GM19023 (cell line): ENCODE data around the gene SH3D21.

Experiments
- ATAC-seq: cut with Tn5 transposase; IDR thresholded peaks from one replicate; pipeline ENCODE4 v1.9.1; 2021; ENCODE audit warnings: mild to moderate bottlenecking, moderate library complexity; ENCODE audit not compliant: unreplicated experiment

SH3D21 gene

GRCh38 chr1:36306210-36306901 lies at the start of gene SH3D21:
TSS of gene SH3D21 (plus strand) at chr1:36306368. CDS start at chr1:36306421, 53 bp downstream.
- ATAC-seq, result peak; percentile 35

- ATAC-seq, result no peak
These were observed 49.4 kb upstream of the SH3D21 start for GRCh38 chr1:36256558-36257374.

- no peak for ATAC-seq
These were observed 48.8 kb upstream of the SH3D21 start for GRCh38 chr1:36257375-36257767.

- ATAC-seq, result no peak
These were observed 47.2 kb upstream of the SH3D21 start for GRCh38 chr1:36258960-36259344.

GRCh38 chr1:36268981-36269380 lies 37.2 kb upstream of the SH3D21 start:
- ATAC-seq, result no peak

GRCh38 chr1:36269408-36269838 lies 36.7 kb upstream of the SH3D21 start:
- no peak for ATAC-seq

- ATAC-seq, result no peak
These were observed 33.1 kb upstream of the SH3D21 start for GRCh38 chr1:36273024-36273423.

GRCh38 chr1:36274201-36274600 lies 32.0 kb upstream of the SH3D21 start:
- no peak for ATAC-seq

GRCh38 chr1:36276688-36277087 lies 29.5 kb upstream of the SH3D21 start:
- no peak for ATAC-seq

- ATAC-seq, result no peak
These were observed 26.9 kb upstream of the SH3D21 start for GRCh38 chr1:36279110-36279788.

GRCh38 chr1:36279789-36280296 lies 26.3 kb upstream of the SH3D21 start:
- no peak for ATAC-seq

GRCh38 chr1:36284061-36284460 lies 22.1 kb upstream of the SH3D21 start:
- ATAC-seq, result no peak

GRCh38 chr1:36284517-36284916 lies 21.7 kb upstream of the SH3D21 start:
- ATAC-seq, result no peak

GRCh38 chr1:36285443-36286101 lies 20.6 kb upstream of the SH3D21 start:
- ATAC-seq, result no peak

GRCh38 chr1:36286802-36287201 lies 19.4 kb upstream of the SH3D21 start:
- ATAC-seq, result no peak

GRCh38 chr1:36287595-36287994 lies 18.6 kb upstream of the SH3D21 start:
- ATAC-seq, result no peak

GRCh38 chr1:36295390-36295789 lies 10.8 kb upstream of the SH3D21 start:
- ATAC-seq, result no peak

GRCh38 chr1:36297062-36297461 lies 9.1 kb upstream of the SH3D21 start:
- ATAC-seq, result no peak

GRCh38 chr1:36298640-36299039 lies 7.5 kb upstream of the SH3D21 start:
- ATAC-seq, result no peak

- ATAC-seq, result no peak
These were observed 5.6 kb upstream of the SH3D21 start for GRCh38 chr1:36300526-36300925.

- ATAC-seq, result no peak
These were observed 4.9 kb upstream of the SH3D21 start for GRCh38 chr1:36301220-36301619.
